Chondrocyte (in vitro differentiated cells): ENCODE results near the gene GALM. TPM values are rescaled to one million over a fixed set of nuclear protein-coding genes. Genes with fewer than 3 reads are reported as not detected.
"Not testable (repeated sequence)": the region's sequence is repeated elsewhere in the genome, so short reads cannot be mapped to it uniquely, and the experiment has no call there.

ENCODE experiments used
- DNase-seq: peaks from one replicate; pipeline ENCODE4 v3.0.0; 2021; ENCODE audit warnings: mixed read lengths, low spot score
- H3K27ac Mint-ChIP-seq: one replicate; pipeline ENCODE4 v1.8.0; 2021; ENCODE audit warnings: mild to moderate bottlenecking, moderate library complexity, mixed read lengths; ENCODE audit not compliant: unreplicated experiment
- H3K27me3 Mint-ChIP-seq: 2 replicates; pipeline ENCODE4 v1.8.0; 2021; ENCODE audit warnings: low read depth, mixed read lengths
- H3K36me3 Mint-ChIP-seq: 2 replicates; pipeline ENCODE4 v1.8.0; 2021; ENCODE audit warnings: low read depth, mixed read lengths
- H3K4me1 Mint-ChIP-seq: 2 replicates; pipeline ENCODE4 v1.8.0; 2021; ENCODE audit warnings: low read depth, mild to moderate bottlenecking, mixed read lengths
- H3K4me3 Mint-ChIP-seq: one replicate; pipeline ENCODE4 v1.8.0; 2021; ENCODE audit warnings: mild to moderate bottlenecking, moderate library complexity, mixed read lengths; ENCODE audit not compliant: unreplicated experiment
- H3K9me3 Mint-ChIP-seq: 2 replicates; pipeline ENCODE4 v1.8.0; 2021; ENCODE audit warnings: low read depth, mixed read lengths
- CTCF ChIP-seq: fragments of 200-600 bp; sonication (generic); IDR thresholded peaks from 2 replicates; pipeline ENCODE4 v1.5.0; 2021; ENCODE audit warnings: antibody characterized with exemption, mild to moderate bottlenecking, moderate library complexity
- total RNA-seq: library from RNA; stranded (reverse); gene quantifications from 3 replicates; pipeline ENCODE4 v1.2.1, GENCODE V29; 2021

Gene GALM
- total RNA-seq, 1 donor from 2014 or later, result 4.7 TPM

GRCh38 chr2:38643021-38643671 is 22.8 kb upstream of the GALM start:
- Mint-ChIP-seq H3K4me1 (no peaks in the 10 kb centered on the region), H3K27ac (no peak overlapping the region), H3K9me3 (no peaks in the 10 kb centered on the region), H3K27me3 (peaks cover 2% of the 10 kb centered on the region), H3K36me3 (no peaks in the 10 kb centered on the region), H3K4me3 (no peak overlapping the region)
- DNase-seq, result no peak
- TF ChIP-seq CTCF, result no peak

DNA sequence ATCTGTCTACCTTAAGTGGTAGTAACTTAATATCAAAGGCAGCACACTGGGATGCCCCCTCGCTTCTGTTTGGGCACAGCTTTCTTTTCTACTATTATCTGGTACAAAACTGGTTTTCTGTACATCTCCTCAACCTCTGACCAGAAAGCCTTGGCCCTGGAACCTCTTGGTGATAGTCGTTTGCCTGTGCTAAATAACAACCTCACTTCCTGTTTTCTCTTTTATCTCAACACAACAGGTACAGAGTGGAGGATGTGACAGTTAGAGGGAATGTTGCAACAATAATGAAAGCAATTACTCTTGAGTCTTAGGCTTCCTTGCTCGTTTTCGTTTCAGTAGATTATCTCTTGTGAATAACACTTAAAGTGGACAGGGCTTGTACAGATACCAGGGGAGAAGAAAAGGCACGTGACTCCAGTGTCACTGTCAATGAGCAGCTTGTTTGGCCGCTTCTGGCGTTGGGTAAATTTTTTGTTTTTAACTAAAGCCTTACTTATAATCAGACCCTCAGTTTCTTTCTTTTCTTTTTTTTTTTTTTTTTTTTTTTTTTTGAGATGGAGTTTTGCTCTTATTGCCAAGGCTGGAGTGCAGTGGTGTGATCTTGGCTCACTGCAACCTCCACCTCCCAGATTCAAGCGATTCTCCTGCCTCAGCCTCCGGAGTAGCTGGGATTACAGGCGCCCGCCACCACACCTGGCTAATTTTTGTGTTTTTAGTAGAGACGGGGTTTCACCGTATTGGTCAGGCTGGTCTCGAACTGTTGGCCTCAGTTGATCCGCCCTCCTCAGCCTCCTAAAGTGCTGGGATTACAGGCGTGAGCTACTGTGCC is 22.0 kb upstream of the GALM start:
- not testable (repeated sequence) for H3K27me3 Mint-ChIP-seq, H3K36me3 Mint-ChIP-seq, H3K27ac Mint-ChIP-seq, H3K4me1 Mint-ChIP-seq, DNase-seq, H3K9me3 Mint-ChIP-seq, H3K4me3 Mint-ChIP-seq

- DNase-seq, result no peak
- Mint-ChIP-seq H3K36me3 (no peaks in the 10 kb centered on the region), H3K27ac (no peak overlapping the region), H3K27me3 (no peaks in the 10 kb centered on the region), H3K4me3 (no peak overlapping the region), H3K4me1 (no peaks in the 10 kb centered on the region), H3K9me3 (no peaks in the 10 kb centered on the region)
- no peak for TF ChIP-seq CTCF
Observed at GRCh38 chr2:38648107-38648761, 17.7 kb upstream of the GALM start.

DNA sequence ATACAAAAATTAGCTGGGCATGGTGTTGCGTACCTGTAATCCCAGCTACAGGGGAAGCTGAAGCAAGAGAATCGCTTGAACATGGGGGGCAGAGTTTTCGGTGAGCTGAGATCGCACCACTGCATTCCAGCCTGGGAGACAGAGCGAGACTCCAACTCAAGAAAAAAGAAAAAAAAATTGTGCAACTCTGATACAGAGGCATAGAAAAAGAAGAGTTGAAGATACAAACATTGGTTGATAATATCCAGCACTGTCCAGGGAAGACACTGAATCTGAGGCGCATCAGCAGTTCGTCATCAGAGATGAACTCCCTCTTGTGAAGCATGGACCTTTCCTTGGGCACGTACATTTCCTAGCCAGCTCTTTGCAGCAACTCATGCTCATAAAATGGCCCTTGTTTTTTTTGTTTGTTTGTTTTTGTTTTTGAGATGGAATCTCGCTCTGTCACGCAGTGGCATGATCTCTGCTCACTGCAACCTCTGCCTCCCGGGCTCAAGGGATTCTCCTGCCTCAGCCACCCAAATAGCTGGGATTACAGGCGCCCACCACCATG is 16.7 kb upstream of the GALM start:
- no peak for DNase-seq
- Mint-ChIP-seq H3K9me3 (no peaks in the 10 kb centered on the region), H3K4me3 (no peak overlapping the region), H3K27me3 (no peaks in the 10 kb centered on the region), H3K36me3 (no peaks in the 10 kb centered on the region), H3K27ac (no peak overlapping the region), H3K4me1 (no peaks in the 10 kb centered on the region)
- no peak for TF ChIP-seq CTCF

DNA sequence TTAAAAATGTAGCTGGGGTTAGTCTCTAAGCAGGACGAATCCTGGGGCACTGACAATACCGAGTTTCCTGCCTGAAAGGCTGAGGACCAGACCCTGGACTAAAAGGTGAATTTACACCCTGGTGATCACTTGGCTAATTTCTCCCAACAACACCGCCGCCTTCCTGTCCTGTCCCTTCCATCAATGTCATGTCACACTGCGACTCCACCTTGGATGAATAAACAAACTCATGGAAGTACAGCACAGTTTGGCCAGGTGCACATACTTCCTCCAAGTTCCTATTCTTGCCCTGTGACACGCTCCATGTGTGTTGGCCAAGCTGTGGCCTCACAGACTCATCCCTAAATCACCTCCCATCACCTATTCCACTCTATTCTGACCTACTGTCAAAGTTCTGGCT is 15.9 kb upstream of the GALM start:
- no peak for TF ChIP-seq CTCF
- Mint-ChIP-seq H3K4me3 (no peak overlapping the region), H3K27ac (no peak overlapping the region), H3K9me3 (no peaks in the 10 kb centered on the region), H3K27me3 (no peaks in the 10 kb centered on the region), H3K4me1 (no peaks in the 10 kb centered on the region), H3K36me3 (no peaks in the 10 kb centered on the region)
- no peak for DNase-seq
